HEK293T (cell line): ENCODE data around the gene PDE2A.

Experiments used
- CTCF ChIA-PET: fragments of 350-600 bp; formaldehyde crosslinking; extraction: SDS; loops from one replicate; lab custom pipeline; 2021; ENCODE audit warnings: antibody characterized with exemption, inconsistent platforms; lab: Yijun Ruan, JAX
- POLR2A ChIA-PET: fragments of 350-600 bp; formaldehyde crosslinking; extraction: SDS; loops from one replicate; lab custom pipeline; 2020; ENCODE audit warnings: antibody characterized with exemption, inconsistent platforms; lab: Yijun Ruan, JAX
- DNase-seq: peaks from one replicate; pipeline ENCODE4 v3.0.0; 2012; ENCODE audit warnings: mixed read lengths; ENCODE audit errors: extremely low spot score
- ARNT ChIP-seq: fragments of 450-650 bp; IDR thresholded peaks from 2 replicates; pipeline ENCODE4 v1.6.1; 2017; ENCODE audit warnings: mild to moderate bottlenecking
- BHLHE40 ChIP-seq: fragments of 450-650 bp; IDR thresholded peaks from 2 replicates; pipeline ENCODE4 v1.6.1; 2016; ENCODE audit warnings: mild to moderate bottlenecking, moderate library complexity, borderline replicate concordance
- CTBP1 ChIP-seq: fragments of 450-650 bp; IDR thresholded peaks from 2 replicates; pipeline ENCODE4 v1.6.1; 2016; ENCODE audit warnings: borderline replicate concordance
- ELF4 ChIP-seq: fragments of 450-650 bp; IDR thresholded peaks from 2 replicates; pipeline ENCODE4 v1.6.1; 2017; ENCODE audit warnings: antibody characterized with exemption
- FOXA1 ChIP-seq: fragments of 450-650 bp; IDR thresholded peaks from 2 replicates; pipeline ENCODE4 v1.6.1; 2016; ENCODE audit warnings: mild to moderate bottlenecking
- FOXK2 ChIP-seq: fragments of 450-650 bp; IDR thresholded peaks from 2 replicates; pipeline ENCODE4 v1.6.1; 2016; ENCODE audit warnings: mild to moderate bottlenecking
- FOXM1 ChIP-seq: fragments of 450-650 bp; IDR thresholded peaks from 2 replicates; pipeline ENCODE4 v1.6.1; 2017; ENCODE audit warnings: mild to moderate bottlenecking, borderline replicate concordance
- HDGF ChIP-seq: fragments of 450-650 bp; IDR thresholded peaks from 2 replicates; pipeline ENCODE4 v1.6.1; 2017; ENCODE audit warnings: antibody characterized with exemption, borderline replicate concordance
- L3MBTL2 ChIP-seq: fragments of 450-650 bp; conservative IDR thresholded peaks from 2 replicates; pipeline ENCODE4 v1.6.1; 2016; ENCODE audit warnings: mild to moderate bottlenecking
- LEF1 ChIP-seq: fragments of 450-650 bp; IDR thresholded peaks from 2 replicates; pipeline ENCODE4 v1.6.1; 2017; ENCODE audit warnings: mild to moderate bottlenecking, borderline replicate concordance
- NFRKB ChIP-seq: fragments of 450-650 bp; IDR thresholded peaks from 2 replicates; pipeline ENCODE4 v1.6.1; 2016; ENCODE audit warnings: mild to moderate bottlenecking, moderate library complexity
- PKNOX1 ChIP-seq: fragments of 450-650 bp; IDR thresholded peaks from 2 replicates; pipeline ENCODE4 v1.6.1; 2016
- SP1 ChIP-seq: fragments of 450-650 bp; IDR thresholded peaks from 2 replicates; pipeline ENCODE4 v1.6.1; 2017
- SUZ12 ChIP-seq: fragments of 450-650 bp; IDR thresholded peaks from 2 replicates; pipeline ENCODE4 v1.6.1; 2016; ENCODE audit warnings: mild to moderate bottlenecking
- TARDBP ChIP-seq: fragments of 450-650 bp; IDR thresholded peaks from 2 replicates; pipeline ENCODE4 v1.6.1; 2016
- ZNF384 ChIP-seq: fragments of 450-650 bp; IDR thresholded peaks from 2 replicates; pipeline ENCODE4 v1.6.1; 2016

Gene PDE2A

GRCh38 chr11:72683782-72684200 is 9.6 kb upstream of the PDE2A start:
- DNase-seq = peak; percentile 82
- TF ChIP-seq ARNT (no peak), ELF4 (no peak), FOXK2 (no peak), PKNOX1 (no peak), HDGF (peak; percentile 78; the same call in 1 of the 2 replicates), SUZ12 (no peak), FOXM1 (no peak)
- ChIA-PET CTCF (interaction anchor here (0.6 to 5.1 kb wide), 14 partner anchors 8 to 229 kb away, joined by 3 to 33 read pairs (median 6); no protein-coding TSS in a partner anchor), POLR2A (interaction anchor here (1.3 kb wide), 1 partner anchor 94 kb away, joined by 4 read pairs; no protein-coding TSS in a partner anchor)

GRCh38 chr11:72682858-72683243 is 8.6 kb upstream of the PDE2A start:
- TF ChIP-seq PKNOX1 = no peak
- TF ChIP-seq HDGF = no peak
- TF ChIP-seq NFRKB = no peak
- no peak for TF ChIP-seq ARNT
- TF ChIP-seq CTBP1 = no peak
- TF ChIP-seq ZNF384 = no peak
- no peak for TF ChIP-seq FOXM1
- no peak for TF ChIP-seq TARDBP
- no peak for TF ChIP-seq FOXA1
- TF ChIP-seq SUZ12 = no peak
- no peak for TF ChIP-seq L3MBTL2
- TF ChIP-seq FOXK2 = no peak
- ChIA-PET POLR2A (no interaction called here), CTCF (interaction anchor here (0.7 to 5.1 kb wide), 4 partner anchors 7 to 97 kb away, joined by 3 to 33 read pairs (median 6); no protein-coding TSS in a partner anchor)
- DNase-seq = no peak

GRCh38 chr11:72682238-72682857 is 8.1 kb upstream of the PDE2A start:
- ChIA-PET POLR2A (interaction anchor here (1.0 kb wide), 1 partner anchor 96 kb away, joined by 3 read pairs; no protein-coding TSS in a partner anchor), CTCF (interaction anchor here (1.3 to 5.1 kb wide), 3 partner anchors 47 to 96 kb away, joined by 3 to 33 read pairs (median 4); no protein-coding TSS in a partner anchor)
- DNase-seq = no peak
- no peak for TF ChIP-seq NFRKB
- TF ChIP-seq SP1 = no peak
- no peak for TF ChIP-seq TARDBP
- no peak for TF ChIP-seq PKNOX1
- no peak for TF ChIP-seq LEF1
- no peak for TF ChIP-seq ZNF384
- TF ChIP-seq ARNT = no peak
- no peak for TF ChIP-seq FOXK2
- TF ChIP-seq BHLHE40 = no peak
- no peak for TF ChIP-seq L3MBTL2
- TF ChIP-seq ELF4 = no peak

GRCh38 chr11:72681226-72682153 is 7.3 kb upstream of the PDE2A start:
- no peak for DNase-seq
- ChIA-PET POLR2A (interaction anchor here (1.0 kb wide), 1 partner anchor 95 kb away, joined by 3 read pairs; no protein-coding TSS in a partner anchor), CTCF (interaction anchor here (1.3 to 5.1 kb wide), 3 partner anchors 46 to 95 kb away, joined by 3 to 33 read pairs (median 4); no protein-coding TSS in a partner anchor)
- no peak for TF ChIP-seq FOXM1
- TF ChIP-seq BHLHE40 = no peak
- TF ChIP-seq HDGF = no peak

GRCh38 chr11:72680624-72681158 is 6.5 kb upstream of the PDE2A start:
- no peak for DNase-seq
- TF ChIP-seq ZNF384 = no peak
- TF ChIP-seq FOXM1 = no peak
- no peak for TF ChIP-seq SUZ12
- TF ChIP-seq HDGF = no peak
- no peak for TF ChIP-seq FOXK2
- no peak for TF ChIP-seq CTBP1
- no peak for TF ChIP-seq NFRKB
- TF ChIP-seq SP1 = no peak
- TF ChIP-seq PKNOX1 = no peak
- POLR2A ChIA-PET = no interaction called here
- CTCF ChIA-PET = interaction anchor here (1.3 to 5.1 kb wide), 2 partner anchors 45 to 91 kb away, joined by 3 to 33 read pairs; no protein-coding TSS in a partner anchor
